GM18499 (cell line): ENCODE results near the gene UQCR11.

Source experiments
- ATAC-seq: cut with Tn5 transposase; IDR thresholded peaks from one replicate; pipeline ENCODE4 v1.9.1; 2021; ENCODE audit warnings: moderate number of reproducible peaks; ENCODE audit not compliant: insufficient read depth, unreplicated experiment

UQCR11 gene

GRCh38 chr19:1636325-1637236, 31.3 kb upstream of the UQCR11 start:
- ATAC-seq, result no peak

- ATAC-seq, result no peak
Observed at GRCh38 chr19:1634938-1635243, 29.6 kb upstream of the UQCR11 start.

GRCh38 chr19:1634242-1634937, 29.1 kb upstream of the UQCR11 start:
- ATAC-seq, result no peak

GRCh38 chr19:1633269-1633826, 28.1 kb upstream of the UQCR11 start:
- no peak for ATAC-seq

- no peak for ATAC-seq
Observed at GRCh38 chr19:1632462-1633268, 27.4 kb upstream of the UQCR11 start.

- ATAC-seq, result no peak
Observed at GRCh38 chr19:1631557-1632100, 26.4 kb upstream of the UQCR11 start.

- no peak for ATAC-seq
Observed at GRCh38 chr19:1630811-1631210, 25.5 kb upstream of the UQCR11 start.

GRCh38 chr19:1630012-1630411, 24.8 kb upstream of the UQCR11 start:
- no peak for ATAC-seq

- no peak for ATAC-seq
Observed at GRCh38 chr19:1629256-1629808, 24.1 kb upstream of the UQCR11 start.

GRCh38 chr19:1627194-1627593, 21.9 kb upstream of the UQCR11 start:
- ATAC-seq, result no peak

GRCh38 chr19:1626417-1627010, 21.3 kb upstream of the UQCR11 start:
- no peak for ATAC-seq

GRCh38 chr19:1624458-1624857, 19.2 kb upstream of the UQCR11 start:
- no peak for ATAC-seq

- no peak for ATAC-seq
Observed at GRCh38 chr19:1622541-1622940, 17.3 kb upstream of the UQCR11 start.

- no peak for ATAC-seq
Observed at GRCh38 chr19:1622007-1622406, 16.7 kb upstream of the UQCR11 start.

GRCh38 chr19:1621574-1621973, 16.3 kb upstream of the UQCR11 start:
- no peak for ATAC-seq

- ATAC-seq, result no peak
Observed at GRCh38 chr19:1621021-1621420, 15.8 kb upstream of the UQCR11 start.

GRCh38 chr19:1620502-1620901, 15.2 kb upstream of the UQCR11 start:
- ATAC-seq, result no peak

- ATAC-seq, result no peak
Observed at GRCh38 chr19:1619703-1620102, 14.4 kb upstream of the UQCR11 start.

- no peak for ATAC-seq
Observed at GRCh38 chr19:1619094-1619439, 13.8 kb upstream of the UQCR11 start.
